Endothelial cell (in vitro differentiated cells): ENCODE results near the gene CAMKK2. TPM values are rescaled to one million over a fixed set of nuclear protein-coding genes. Genes with fewer than 3 reads are reported as not detected.
A peak's percentile ranks its signal among the peaks of the same experiment; 100 is the strongest.

ENCODE experiments used
- DNase-seq: peaks from one replicate; pipeline ENCODE4 v3.0.0; 2021; ENCODE audit warnings: low spot score
- H3K27ac Mint-ChIP-seq: one replicate; pipeline ENCODE4 v1.8.0; 2021; ENCODE audit warnings: mixed read lengths, inconsistent platforms; ENCODE audit not compliant: unreplicated experiment
- H3K27me3 Mint-ChIP-seq: one replicate; pipeline ENCODE4 v1.8.0; 2021; ENCODE audit warnings: mild to moderate bottlenecking, moderate library complexity, mixed read lengths, inconsistent platforms; ENCODE audit not compliant: unreplicated experiment
- H3K36me3 Mint-ChIP-seq: one replicate; pipeline ENCODE4 v1.8.0; 2021; ENCODE audit warnings: mild to moderate bottlenecking, low read depth, mixed read lengths, inconsistent platforms; ENCODE audit not compliant: unreplicated experiment
- H3K4me1 Mint-ChIP-seq: one replicate; pipeline ENCODE4 v1.8.0; 2021; ENCODE audit warnings: mild to moderate bottlenecking, mixed read lengths, inconsistent platforms; ENCODE audit not compliant: unreplicated experiment
- H3K4me3 Mint-ChIP-seq: one replicate; pipeline ENCODE4 v1.8.0; 2021; ENCODE audit warnings: mild to moderate bottlenecking, mixed read lengths, inconsistent platforms; ENCODE audit not compliant: unreplicated experiment
- H3K9me3 Mint-ChIP-seq: one replicate; pipeline ENCODE4 v1.8.0; 2021; ENCODE audit warnings: mixed read lengths, inconsistent platforms; ENCODE audit not compliant: unreplicated experiment
- CTCF ChIP-seq: fragments of 200-600 bp; sonication (generic); IDR thresholded peaks from one replicate; pipeline ENCODE4 v1.5.0; 2021; ENCODE audit warnings: antibody characterized with exemption; ENCODE audit not compliant: unreplicated experiment
- total RNA-seq: library from RNA; stranded (reverse); fragmentation: NEBNext Ultra II Directional; extraction: Animal tissue kit (Norgen Biotek cat#: 25700); gene quantifications from one replicate; pipeline ENCODE4 v1.2.1, GENCODE V29; 2021; ENCODE audit not compliant: unreplicated experiment

The CAMKK2 gene
- total RNA-seq, 1 donor from 2014 or later = 44.5 TPM

DNA sequence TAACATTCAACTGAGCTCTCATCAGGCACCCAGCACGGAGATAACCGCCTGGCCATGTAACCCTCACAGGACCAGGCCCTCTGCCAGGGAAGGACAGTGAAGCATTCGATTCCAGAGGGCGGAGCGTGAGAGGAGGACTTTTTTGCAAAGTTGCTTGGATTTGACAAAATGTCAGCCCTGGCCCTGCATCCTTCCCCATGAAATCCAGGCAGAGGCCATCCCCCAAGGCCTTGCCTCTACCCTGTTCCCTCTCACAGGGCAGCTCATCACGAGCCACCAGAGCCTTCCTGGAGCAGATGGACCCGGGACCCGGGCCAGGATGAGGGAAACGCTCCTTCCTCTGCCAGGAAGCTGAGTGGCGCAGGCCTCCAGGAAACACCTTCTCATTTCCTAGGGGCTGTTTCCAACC lies 17.0 kb downstream of the CAMKK2 start:
- Mint-ChIP-seq H3K9me3 (no peaks in the 10 kb centered on the region), H3K4me1 (peaks cover 34% of the 10 kb centered on the region), H3K4me3 (no peak overlapping the region), H3K27me3 (no peaks in the 10 kb centered on the region), H3K27ac (no peak overlapping the region), H3K36me3 (peaks cover 21% of the 10 kb centered on the region)
- DNase-seq = peak; percentile 34
- TF ChIP-seq CTCF = no peak

- H3K27me3 Mint-ChIP-seq = no peaks in the 10 kb centered on the region
- H3K9me3 Mint-ChIP-seq = no peaks in the 10 kb centered on the region
- no peak for DNase-seq
- H3K36me3 Mint-ChIP-seq = peaks cover 21% of the 10 kb centered on the region
- TF ChIP-seq CTCF = no peak
- H3K27ac Mint-ChIP-seq = peak overlapping the region; percentile 72
- no peak overlapping the region for H3K4me3 Mint-ChIP-seq
- H3K4me1 Mint-ChIP-seq = peaks cover 34% of the 10 kb centered on the region
These were observed 17.5 kb downstream of the CAMKK2 start for GRCh38 chr12:121279071-121279375.

DNA sequence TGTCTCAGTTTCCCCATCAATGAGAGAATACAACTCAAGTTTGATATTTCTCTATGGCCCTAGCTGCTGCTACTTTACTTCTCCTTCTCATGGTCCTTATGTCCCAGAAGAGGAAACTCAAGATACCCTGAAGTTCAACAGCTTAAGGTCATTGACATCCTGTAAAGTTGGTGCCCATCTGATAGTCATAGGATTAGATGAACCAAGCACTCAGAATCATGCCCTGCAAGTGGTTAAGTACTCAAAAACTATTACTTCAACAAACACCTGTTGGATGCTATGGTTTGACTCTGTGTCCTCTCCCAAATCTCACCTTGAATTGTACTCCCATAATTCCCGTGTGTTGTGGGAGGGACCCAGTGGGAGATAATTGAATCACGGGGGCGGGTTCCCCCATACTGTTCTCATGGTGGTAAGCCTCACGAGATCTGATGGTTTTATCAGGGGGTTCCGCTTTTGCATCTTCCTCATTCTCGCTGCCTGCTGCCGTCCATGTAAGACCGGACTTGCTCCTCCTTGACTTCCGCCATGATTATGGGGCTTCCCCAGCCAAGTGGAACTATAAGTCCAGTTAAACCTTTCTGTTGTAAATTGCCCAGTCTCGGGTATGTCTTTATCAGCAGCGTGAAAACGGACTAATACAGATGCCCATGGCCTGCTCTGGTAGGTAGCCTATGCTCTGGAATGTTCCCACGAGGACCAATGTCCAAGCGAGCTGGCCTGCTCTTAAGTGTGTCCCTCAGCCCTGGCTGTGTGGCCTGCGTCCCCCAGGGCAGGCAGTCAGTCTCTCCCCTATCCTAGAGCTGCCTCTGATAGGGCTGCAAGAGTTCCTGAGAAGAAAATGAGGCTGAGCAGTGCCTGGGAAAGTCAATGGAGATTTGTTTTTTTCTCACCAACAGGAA lies 18.1 kb downstream of the CAMKK2 start:
- H3K9me3 Mint-ChIP-seq = no peaks in the 10 kb centered on the region
- DNase-seq = no peak
- peaks cover 21% of the 10 kb centered on the region for H3K36me3 Mint-ChIP-seq
- peak overlapping the region; percentile 72 for H3K27ac Mint-ChIP-seq
- peak overlapping the region; percentile 56 for H3K4me3 Mint-ChIP-seq
- TF ChIP-seq CTCF = no peak
- H3K27me3 Mint-ChIP-seq = peaks cover under 1% of the 10 kb centered on the region
- peaks cover 34% of the 10 kb centered on the region for H3K4me1 Mint-ChIP-seq

GRCh38 chr12:121277374-121277759 lies 19.1 kb downstream of the CAMKK2 start:
- H3K36me3 Mint-ChIP-seq = peaks cover 26% of the 10 kb centered on the region

More at GRCh38 chr12:121277374-121277759, 19.1 kb downstream of the CAMKK2 start:
- no peak overlapping the region for H3K4me3 Mint-ChIP-seq
- DNase-seq = no peak
- H3K4me1 Mint-ChIP-seq = peaks cover 30% of the 10 kb centered on the region
- peaks cover 2% of the 10 kb centered on the region for H3K27me3 Mint-ChIP-seq
- peak overlapping the region; percentile 82 for H3K27ac Mint-ChIP-seq
- no peak for TF ChIP-seq CTCF
- no peaks in the 10 kb centered on the region for H3K9me3 Mint-ChIP-seq
